Astrocyte (in vitro differentiated cells and primary cell): ENCODE data around the gene CKAP2. TPM values are rescaled to one million over a fixed set of nuclear protein-coding genes. Genes with fewer than 3 reads are reported as not detected.
"Not testable (repeated sequence)": the region's sequence is repeated elsewhere in the genome, so short reads cannot be mapped to it uniquely, and the experiment has no call there.

Experiments
- DNase-seq: peaks from one replicate; pipeline ENCODE4 v3.0.0-alpha.2; 2010; ENCODE audit warnings: low read depth
- FAIRE-seq: peaks from 2 replicates; lab custom pipeline; 2011; peaks lifted over from hg19 to GRCh38; lab: Jason Lieb, UNC
- H2AFZ ChIP-seq: 2 replicates; pipeline ENCODE4 v1.6.0; 2012; ENCODE audit warnings: low read depth, low read length, inconsistent platforms
- H3K27ac ChIP-seq: 2 replicates; pipeline ENCODE4 v1.5.1; 2011; ENCODE audit warnings: low read depth, low read length, inconsistent platforms
- H3K27me3 ChIP-seq: 2 replicates; pipeline ENCODE4 v1.6.0; 2011; ENCODE audit warnings: low read length, inconsistent platforms; ENCODE audit not compliant: insufficient read depth
- H3K36me3 ChIP-seq: 2 replicates; pipeline ENCODE4 v1.5.1; 2011; ENCODE audit warnings: low read length, inconsistent platforms; ENCODE audit not compliant: insufficient read depth
- H3K4me1 ChIP-seq: 2 replicates; pipeline ENCODE4 v1.5.1; 2011; ENCODE audit warnings: low read length, inconsistent platforms; ENCODE audit not compliant: insufficient read depth
- H3K4me2 ChIP-seq: 2 replicates; pipeline ENCODE4 v1.6.0; 2012; ENCODE audit warnings: low read length, inconsistent platforms
- H3K4me3 ChIP-seq: 2 replicates; pipeline ENCODE4 v1.5.1; 2011; ENCODE audit warnings: low read depth, mild to moderate bottlenecking, low read length, inconsistent platforms; ENCODE audit not compliant: insufficient read depth
- H3K79me2 ChIP-seq: 2 replicates; pipeline ENCODE4 v1.6.0; 2012; ENCODE audit warnings: mild to moderate bottlenecking, low read length, inconsistent platforms; ENCODE audit not compliant: insufficient read depth
- H3K9ac ChIP-seq: 2 replicates; pipeline ENCODE4 v1.6.0; 2012; ENCODE audit warnings: mild to moderate bottlenecking, low read length, inconsistent platforms
- H3K9me3 ChIP-seq: 2 replicates; pipeline ENCODE4 v1.5.1; 2012; ENCODE audit warnings: low read depth, mild to moderate bottlenecking, low read length, inconsistent platforms; ENCODE audit not compliant: insufficient read depth
- H4K20me1 ChIP-seq: 2 replicates; pipeline ENCODE4 v1.6.0; 2012; ENCODE audit warnings: low read length, inconsistent platforms; ENCODE audit not compliant: insufficient read depth
- H3K27ac Mint-ChIP-seq: one replicate; pipeline ENCODE4 v1.8.0; 2021; ENCODE audit warnings: mild to moderate bottlenecking, mixed read lengths; ENCODE audit not compliant: unreplicated experiment
- H3K27me3 Mint-ChIP-seq: one replicate; pipeline ENCODE4 v1.8.0; 2021; ENCODE audit warnings: low read depth, mixed read lengths; ENCODE audit not compliant: unreplicated experiment
- H3K36me3 Mint-ChIP-seq: one replicate; pipeline ENCODE4 v1.8.0; 2021; ENCODE audit warnings: low read depth, mixed read lengths; ENCODE audit not compliant: unreplicated experiment
- H3K4me1 Mint-ChIP-seq: one replicate; pipeline ENCODE4 v1.8.0; 2021; ENCODE audit warnings: low read depth, mixed read lengths; ENCODE audit not compliant: unreplicated experiment
- H3K4me3 Mint-ChIP-seq: one replicate; pipeline ENCODE4 v1.8.0; 2021; ENCODE audit warnings: mild to moderate bottlenecking, moderate library complexity, mixed read lengths; ENCODE audit not compliant: unreplicated experiment
- H3K9me3 Mint-ChIP-seq: one replicate; pipeline ENCODE4 v1.8.0; 2021; ENCODE audit warnings: mild to moderate bottlenecking, mixed read lengths; ENCODE audit not compliant: unreplicated experiment
- EZH2 ChIP-seq: IDR thresholded peaks from 2 replicates; pipeline ENCODE4 v1.6.1; 2012; ENCODE audit warnings: mild to moderate bottlenecking, low read length, inconsistent platforms; ENCODE audit not compliant: insufficient read depth
- total RNA-seq: library from RNA; stranded (reverse); gene quantifications from 2 replicates; pipeline ENCODE4 v1.2.1, GENCODE V29; 2021
- TF ChIP-seq, protein P1 (sequence below): IDR thresholded peaks from 2 replicates; pipeline ENCODE4 v1.5.1; 2011; ENCODE audit warnings: low read depth, mild to moderate bottlenecking, inconsistent platforms, low read length, moderate library complexity; ENCODE audit not compliant: insufficient read depth

Gene CKAP2
- total RNA-seq, 1 donor from 2014 or later, result 48.4 TPM

DNA sequence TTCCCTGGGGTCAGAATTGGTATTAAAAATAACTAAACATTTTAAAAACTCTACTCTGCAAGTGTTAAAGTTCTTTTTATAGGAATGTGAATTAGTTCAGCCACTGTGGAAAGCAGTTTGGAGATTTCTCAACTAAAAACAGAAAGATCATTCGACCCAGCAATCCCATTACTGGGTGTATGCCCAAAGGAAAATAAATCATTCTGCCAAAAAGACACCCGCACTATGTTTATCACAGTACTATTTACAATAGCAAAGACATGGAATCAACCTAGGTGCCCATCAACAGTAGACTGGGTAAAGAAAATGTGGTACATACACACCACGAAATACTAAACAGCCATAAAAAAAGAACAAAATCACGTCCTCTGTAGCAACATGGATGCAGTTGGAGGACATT lies 48.6 kb upstream of the CKAP2 start:
- FAIRE-seq (no peak), DNase-seq (no peak)
- Histone ChIP-seq H3K9ac (peak overlapping the region; percentile 78), H2AFZ (no peak overlapping the region), H3K9me3 (no peaks in the 10 kb centered on the region), H3K27ac (no peak overlapping the region), H3K4me2 (peak overlapping the region; percentile 90), H4K20me1 (no peaks in the 10 kb centered on the region), H3K36me3 (no peaks in the 10 kb centered on the region), H3K79me2 (peaks cover 5% of the 10 kb centered on the region), H3K27me3 (no peaks in the 10 kb centered on the region), H3K4me1 (peaks cover 5% of the 10 kb centered on the region), H3K4me3 (peak overlapping the region; percentile 82)
- Mint-ChIP-seq H3K4me1 (peaks cover 3% of the 10 kb centered on the region), H3K9me3 (no peaks in the 10 kb centered on the region), H3K4me3 (peak overlapping the region; percentile 80), H3K27ac (no peak overlapping the region), H3K36me3 (peaks cover 14% of the 10 kb centered on the region), H3K27me3 (peaks cover 2% of the 10 kb centered on the region)
- TF ChIP-seq, protein P1, sequence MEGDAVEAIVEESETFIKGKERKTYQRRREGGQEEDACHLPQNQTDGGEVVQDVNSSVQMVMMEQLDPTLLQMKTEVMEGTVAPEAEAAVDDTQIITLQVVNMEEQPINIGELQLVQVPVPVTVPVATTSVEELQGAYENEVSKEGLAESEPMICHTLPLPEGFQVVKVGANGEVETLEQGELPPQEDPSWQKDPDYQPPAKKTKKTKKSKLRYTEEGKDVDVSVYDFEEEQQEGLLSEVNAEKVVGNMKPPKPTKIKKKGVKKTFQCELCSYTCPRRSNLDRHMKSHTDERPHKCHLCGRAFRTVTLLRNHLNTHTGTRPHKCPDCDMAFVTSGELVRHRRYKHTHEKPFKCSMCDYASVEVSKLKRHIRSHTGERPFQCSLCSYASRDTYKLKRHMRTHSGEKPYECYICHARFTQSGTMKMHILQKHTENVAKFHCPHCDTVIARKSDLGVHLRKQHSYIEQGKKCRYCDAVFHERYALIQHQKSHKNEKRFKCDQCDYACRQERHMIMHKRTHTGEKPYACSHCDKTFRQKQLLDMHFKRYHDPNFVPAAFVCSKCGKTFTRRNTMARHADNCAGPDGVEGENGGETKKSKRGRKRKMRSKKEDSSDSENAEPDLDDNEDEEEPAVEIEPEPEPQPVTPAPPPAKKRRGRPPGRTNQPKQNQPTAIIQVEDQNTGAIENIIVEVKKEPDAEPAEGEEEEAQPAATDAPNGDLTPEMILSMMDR, result no peak
- no peak for TF ChIP-seq EZH2

GRCh38 chr13:52407436-52407835 lies 47.8 kb upstream of the CKAP2 start:
- not testable (repeated sequence) for H3K27ac Mint-ChIP-seq, H4K20me1 ChIP-seq, H3K4me3 ChIP-seq, H3K9me3 Mint-ChIP-seq, H3K9me3 ChIP-seq, H2AFZ ChIP-seq, H3K27me3 ChIP-seq, H3K36me3 ChIP-seq, H3K27ac ChIP-seq, H3K79me2 ChIP-seq, H3K4me3 Mint-ChIP-seq, H3K27me3 Mint-ChIP-seq, FAIRE-seq, DNase-seq, H3K9ac ChIP-seq, H3K4me2 ChIP-seq
- Mint-ChIP-seq H3K4me1 (peaks cover 10% of the 10 kb centered on the region), H3K36me3 (peaks cover 14% of the 10 kb centered on the region)
- peaks cover 11% of the 10 kb centered on the region for H3K4me1 ChIP-seq

DNA sequence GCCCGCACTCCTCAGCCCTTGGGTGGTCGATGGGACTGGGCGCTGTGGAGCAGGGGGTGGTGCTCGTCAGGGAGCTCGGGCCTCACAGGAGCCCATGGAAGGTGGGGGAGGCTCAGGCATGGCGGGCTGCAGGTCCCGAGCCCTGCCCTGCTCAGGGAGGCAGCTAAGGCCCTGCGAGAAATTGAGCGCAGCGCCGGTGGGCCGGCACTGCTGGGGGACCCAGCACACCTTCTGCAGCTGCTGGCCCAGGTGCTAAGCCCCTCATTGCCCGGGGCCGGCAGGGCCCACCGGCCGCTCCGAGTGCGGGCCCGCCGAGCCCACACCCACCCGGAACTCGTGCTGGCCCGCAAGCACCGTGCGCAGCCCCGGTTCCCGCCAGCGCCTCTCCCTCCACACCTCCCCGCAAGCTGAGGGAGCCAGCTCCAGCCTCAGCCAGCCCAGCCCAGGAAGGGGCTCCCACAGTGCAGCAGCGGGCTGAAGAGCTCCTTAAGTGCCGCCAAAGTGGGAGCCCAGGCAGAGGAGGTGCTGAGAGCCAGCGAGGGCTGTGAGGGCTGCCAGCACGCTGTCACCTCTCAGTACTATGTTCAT lies 47.1 kb upstream of the CKAP2 start:
- not testable (repeated sequence) for H3K9me3 Mint-ChIP-seq, H3K9me3 ChIP-seq, H3K4me2 ChIP-seq, H3K27ac ChIP-seq, H3K9ac ChIP-seq, H3K4me3 Mint-ChIP-seq, DNase-seq, FAIRE-seq, H3K36me3 ChIP-seq, H3K4me3 ChIP-seq, H3K27me3 Mint-ChIP-seq, H3K79me2 ChIP-seq, H3K27ac Mint-ChIP-seq, H4K20me1 ChIP-seq, H2AFZ ChIP-seq, H3K27me3 ChIP-seq
- Mint-ChIP-seq H3K4me1 (peaks cover 12% of the 10 kb centered on the region), H3K36me3 (peaks cover 11% of the 10 kb centered on the region)
- H3K4me1 ChIP-seq, result peaks cover 11% of the 10 kb centered on the region
